Liver (tissue), 9 donors: Measurements from ENCODE around the gene PARVB. TPM values are rescaled to one million over a fixed set of nuclear protein-coding genes. Genes with fewer than 3 reads are reported as not detected.
A peak's percentile ranks its signal among the peaks of the same experiment; 100 is the strongest.

ENCODE experiments used
- DNase-seq: peaks from one replicate; pipeline ENCODE4 v3.0.0-alpha.2; 2017; ENCODE audit warnings: low spot score
- H3K27ac ChIP-seq, 2 donors: one replicate each; pipeline ENCODE4 v1.7.0; 2013; ENCODE audit warnings: inconsistent platforms in 2 of 2, low read length in 2 of 2, control low read depth in 1 of 2, low read depth in 1 of 2, mild to moderate bottlenecking in 1 of 2
- H3K27me3 ChIP-seq, 4 donors: one replicate each; pipeline versions ENCODE4 v1.6.1 to v1.7.0; 2013; ENCODE audit warnings: low read length in 3 of 4, inconsistent platforms in 1 of 4, mild to moderate bottlenecking in 1 of 4, moderate library complexity in 1 of 4; ENCODE audit not compliant: control insufficient read depth in 4 of 4, insufficient read depth in 4 of 4
- H3K36me3 ChIP-seq, 4 donors: one replicate each; pipeline versions ENCODE4 v1.6.1 to v1.7.0; 2013; ENCODE audit warnings: low read length in 3 of 4, mild to moderate bottlenecking in 3 of 4, low read depth in 1 of 4, moderate library complexity in 1 of 4; ENCODE audit not compliant: control insufficient read depth in 4 of 4, insufficient read depth in 3 of 4
- H3K4me1 ChIP-seq, 4 donors: one replicate each; pipeline versions ENCODE4 v1.6.1 to v1.7.0; 2013; ENCODE audit warnings: low read length in 3 of 4, mild to moderate bottlenecking in 3 of 4, moderate library complexity in 1 of 4; ENCODE audit not compliant: control insufficient read depth in 4 of 4, insufficient read depth in 4 of 4
- H3K4me3 ChIP-seq, 3 donors: one replicate each; pipeline versions ENCODE4 v1.6.1 to v1.7.0; 2013; ENCODE audit warnings: low read length in 3 of 3, control low read depth in 1 of 3, low read depth in 1 of 3, mild to moderate bottlenecking in 1 of 3
- H3K9ac ChIP-seq, 2 donors: one replicate each; pipeline ENCODE4 v1.7.0; 2013; ENCODE audit warnings: low read length in 2 of 2, mild to moderate bottlenecking in 2 of 2, moderate library complexity in 2 of 2, control low read depth in 1 of 2, low read depth in 1 of 2
- H3K9me3 ChIP-seq, 4 donors: one replicate each; pipeline versions ENCODE4 v1.6.1 to v1.7.0; 2013; ENCODE audit warnings: low read length in 3 of 4; ENCODE audit not compliant: control insufficient read depth in 4 of 4
- ATF3 ChIP-seq: IDR thresholded peaks from 2 replicates; pipeline ENCODE4 v1.6.1; 2016; ENCODE audit warnings: antibody characterized with exemption
- CTCF ChIP-seq: fragments of 150-350 bp; IDR thresholded peaks from 2 replicates; pipeline ENCODE4 v1.5.1; 2017; ENCODE audit warnings: improper control_type of control experiment, low read depth, low read length; ENCODE audit not compliant: missing input control
- EGR1 ChIP-seq, 2 donors: IDR thresholded peaks; 2 replicates each; pipeline ENCODE4 v1.6.1; 2016 to 2018; ENCODE audit warnings: antibody characterized with exemption in 2 of 2, low read depth in 2 of 2
- FOXA1 ChIP-seq: IDR thresholded peaks from 2 replicates; pipeline ENCODE4 v1.6.1; 2016; ENCODE audit warnings: antibody characterized with exemption
- FOXA2 ChIP-seq: IDR thresholded peaks from 2 replicates; pipeline ENCODE4 v1.6.1; 2016; ENCODE audit warnings: antibody characterized with exemption
- GABPA ChIP-seq, 2 donors: IDR thresholded peaks in 1 of 2; conservative IDR thresholded peaks in 1 of 2; 2 replicates each; pipeline ENCODE4 v1.6.1; 2016; ENCODE audit warnings: antibody characterized with exemption in 2 of 2, mild to moderate bottlenecking in 1 of 2, moderate library complexity in 1 of 2
- HNF4A ChIP-seq, 2 donors: conservative IDR thresholded peaks; 2 replicates each; pipeline ENCODE4 v1.6.1; 2016; ENCODE audit warnings: antibody characterized with exemption in 2 of 2, mild to moderate bottlenecking in 2 of 2
- MAX ChIP-seq: IDR thresholded peaks from 2 replicates; pipeline ENCODE4 v1.6.1; 2016; ENCODE audit warnings: antibody characterized with exemption
- NR2F2 ChIP-seq: IDR thresholded peaks from 2 replicates; pipeline ENCODE4 v1.6.1; 2016; ENCODE audit warnings: antibody characterized with exemption
- RAD21 ChIP-seq, 2 donors: IDR thresholded peaks; 2 replicates each; pipeline ENCODE4 v1.6.1; 2016; ENCODE audit warnings: antibody characterized with exemption in 2 of 2, mild to moderate bottlenecking in 2 of 2
- REST ChIP-seq: IDR thresholded peaks from 2 replicates; pipeline ENCODE4 v1.6.1; 2016; ENCODE audit warnings: antibody characterized with exemption, mild to moderate bottlenecking
- RXRA ChIP-seq, 2 donors: IDR thresholded peaks; 2 replicates each; pipeline ENCODE4 v1.6.1; 2017 to 2018; ENCODE audit warnings: antibody characterized with exemption in 2 of 2, mild to moderate bottlenecking in 1 of 2
- SP1 ChIP-seq: IDR thresholded peaks from 2 replicates; pipeline ENCODE4 v1.6.1; 2018; ENCODE audit warnings: antibody characterized with exemption, mild to moderate bottlenecking
- TAF1 ChIP-seq: conservative IDR thresholded peaks from 2 replicates; pipeline ENCODE4 v1.6.1; 2016; ENCODE audit warnings: antibody characterized with exemption, mild to moderate bottlenecking
- YY1 ChIP-seq: IDR thresholded peaks from 2 replicates; pipeline ENCODE4 v1.6.1; 2016; ENCODE audit warnings: antibody characterized with exemption, mild to moderate bottlenecking
- ZBTB33 ChIP-seq: IDR thresholded peaks from 2 replicates; pipeline ENCODE4 v1.6.1; 2016; ENCODE audit warnings: antibody characterized with exemption
- WGBS: extraction: QIAGEN DNeasy Blood & Tissue Kit; methylation state at CpG from one replicate; pipeline ENCODE4 v1.1.7; 2013; 5-methylcytosine and 5-hydroxymethylcytosine counted together
- polyA plus RNA-seq, 2 donors: library from polyadenylated mRNA; stranded (reverse) in 1 of 2; unstranded in 1 of 2; fragments of 200-250 nt in 1 of 2; fragments of >200 nt in 1 of 2; fragmentation: Nextera tagmentation in 1 of 2; extraction: Ambion mirVana in 1 of 2; gene quantifications; one replicate each; pipeline versions ENCODE4 v1.2.1 to v1.2.3, GENCODE V29; 2013 to 2015
- total RNA-seq, 2 donors: library from RNA; depleted of rRNA; stranded (reverse); fragments of >200 nt; gene quantifications; one replicate each; pipeline ENCODE4 v1.2.3, GENCODE V29; 2014
- donor health status: healthy.
- donor health status: healthy.
- donor health status: healthy.
- donor health status: healthy.
- donor health status: healthy.

The PARVB gene
- total and polyA plus RNA-seq, 4 donors = 3.2 to 55.5 (median 17.7) TPM

GRCh38 chr22:44127356-44127755 is 103.3 kb downstream of the PARVB start:
- TF ChIP-seq ATF3 (no peak), HNF4A (conservative IDR thresholded peaks at IDR 0.05) (no peak), RXRA (IDR thresholded peaks at IDR 0.05) (no peak), SP1 (no peak), MAX (no peak), FOXA1 (no peak), RAD21 (IDR thresholded peaks at IDR 0.05) (peak in 1 of 2 donors; percentile 25), ZBTB33 (no peak), REST (no peak), EGR1 (IDR thresholded peaks at IDR 0.05; ENCODE audit: low read depth in 2 of 2) (no peak), NR2F2 (peak; percentile 90), GABPA (IDR thresholded peaks at IDR 0.05 in 1 of 2, conservative IDR thresholded peaks at IDR 0.05 in 1 of 2) (no peak)

GRCh38 chr22:44128958-44129618 is 105.0 kb downstream of the PARVB start:
- Histone ChIP-seq H3K27ac (no peak overlapping the region), H3K9ac (no peak overlapping the region), H3K4me3 (no peak overlapping the region), H3K9me3 (peaks cover 0 to 4% (median 1%) of the 10 kb centered on the region in 4 donors), H3K4me1 (peaks cover 0 to 4% (median 0%) of the 10 kb centered on the region in 4 donors), H3K36me3 (peaks cover 0 to 4% (median 2%) of the 10 kb centered on the region in 4 donors), H3K27me3 (no peaks in the 10 kb centered on the region)
- DNase-seq = no peak
- WGBS = 93% methylated on average over 19 of the region's 19 CpGs
- TF ChIP-seq RXRA (IDR thresholded peaks at IDR 0.05) = no peak
- TF ChIP-seq YY1 = no peak
- TF ChIP-seq NR2F2 = no peak
- no peak for TF ChIP-seq ZBTB33
- no peak for TF ChIP-seq CTCF
- no peak for TF ChIP-seq MAX
- TF ChIP-seq REST = no peak
- no peak for TF ChIP-seq GABPA (IDR thresholded peaks at IDR 0.05 in 1 of 2, conservative IDR thresholded peaks at IDR 0.05 in 1 of 2)
- no peak for TF ChIP-seq EGR1 (IDR thresholded peaks at IDR 0.05; ENCODE audit: low read depth in 2 of 2)
- TF ChIP-seq SP1 = no peak
- TF ChIP-seq TAF1 = no peak
- TF ChIP-seq FOXA2 = no peak

More at GRCh38 chr22:44127356-44127755, 103.3 kb downstream of the PARVB start:
- Histone ChIP-seq H3K27me3 (no peaks in the 10 kb centered on the region), H3K4me1 (peaks cover 0 to 4% (median 0%) of the 10 kb centered on the region in 4 donors), H3K36me3 (peaks cover 0 to 3% (median 0%) of the 10 kb centered on the region in 4 donors), H3K9me3 (peaks cover 0 to 4% (median 1%) of the 10 kb centered on the region in 4 donors), H3K4me3 (no peak overlapping the region), H3K27ac (no peak overlapping the region), H3K9ac (no peak overlapping the region)
- DNase-seq = no peak
- 56% methylated on average over 1 of the region's 1 CpG for WGBS
